IPS DF 4.7 (cell line): ENCODE measurements around the gene AVPR1B.

Experiments
- DNase-seq: peaks from one replicate; pipeline ENCODE4 v3.0.0-alpha.2; 2013; ENCODE audit warnings: low spot score; ENCODE audit errors: extremely low read depth

The AVPR1B gene

DNA sequence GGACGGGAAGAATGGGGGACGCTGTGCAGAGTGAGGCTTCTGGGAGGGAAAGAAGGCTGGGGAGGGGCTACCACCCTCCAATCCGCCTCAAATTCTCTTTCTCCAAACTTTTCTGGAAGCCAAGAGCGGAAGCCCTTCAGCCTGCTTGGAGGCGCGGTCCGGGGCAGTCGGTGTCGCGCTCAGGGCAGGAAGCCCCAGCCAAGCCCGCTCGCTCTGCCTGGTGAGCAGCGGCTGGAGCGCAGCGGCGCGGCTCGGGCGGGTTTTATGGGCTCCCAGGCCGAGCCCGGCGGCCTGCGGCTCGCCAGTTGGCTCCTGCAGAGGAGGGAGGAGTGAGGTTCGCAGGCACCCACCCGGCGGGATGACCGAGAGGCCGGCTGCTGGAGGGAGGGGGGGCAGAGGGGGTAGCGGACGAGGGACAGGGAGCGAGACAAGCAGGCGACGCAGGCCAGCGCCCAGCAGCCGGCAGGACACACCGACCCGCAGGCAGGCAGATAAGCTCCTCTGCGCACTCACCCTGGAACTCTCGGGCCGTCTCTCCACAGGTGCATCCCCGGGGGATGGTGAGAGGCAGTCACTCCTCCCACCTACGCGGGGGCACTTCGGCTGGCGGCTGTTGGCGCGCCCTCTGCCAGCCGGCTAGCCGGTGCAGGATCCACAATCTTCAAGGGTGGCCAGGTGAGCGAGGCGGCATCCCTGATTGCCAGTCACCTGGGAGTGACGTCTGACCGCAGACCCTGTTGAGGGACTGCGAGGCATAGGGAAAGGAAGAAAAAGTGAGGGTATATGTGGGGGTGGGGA is at the start of gene AVPR1B:
Gene AVPR1B (minus strand): TSS at position 238 of the 798 bp plus-strand sequence. CDS start 498 bp downstream, outside the sequence.
- no peak for DNase-seq

DNA sequence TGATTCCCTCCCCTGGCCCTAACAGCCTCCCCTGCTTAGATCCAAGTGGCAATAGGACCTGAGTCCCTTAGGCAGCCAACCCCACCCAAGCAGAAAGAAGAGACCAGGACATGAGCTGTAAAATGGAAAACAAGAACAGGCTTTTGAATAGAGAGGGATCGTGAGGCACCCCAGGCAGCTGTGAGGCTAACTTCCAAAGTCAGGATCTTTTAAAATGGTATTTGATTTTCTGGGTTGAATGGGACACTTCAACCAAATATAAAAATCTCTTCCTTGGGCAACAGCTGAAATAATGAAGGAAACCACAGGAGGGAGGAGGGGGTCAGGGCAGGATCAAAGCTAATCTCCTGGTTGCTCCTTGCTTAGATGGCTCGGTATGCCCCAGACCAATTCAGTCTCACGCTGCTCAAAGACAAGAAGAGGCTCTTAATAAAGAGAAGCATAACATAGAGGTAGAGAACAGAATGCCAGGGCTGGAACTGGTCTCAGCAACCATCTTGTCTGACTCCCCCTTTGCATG is 28.6 kb upstream of the AVPR1B start:
- no peak for DNase-seq

DNA sequence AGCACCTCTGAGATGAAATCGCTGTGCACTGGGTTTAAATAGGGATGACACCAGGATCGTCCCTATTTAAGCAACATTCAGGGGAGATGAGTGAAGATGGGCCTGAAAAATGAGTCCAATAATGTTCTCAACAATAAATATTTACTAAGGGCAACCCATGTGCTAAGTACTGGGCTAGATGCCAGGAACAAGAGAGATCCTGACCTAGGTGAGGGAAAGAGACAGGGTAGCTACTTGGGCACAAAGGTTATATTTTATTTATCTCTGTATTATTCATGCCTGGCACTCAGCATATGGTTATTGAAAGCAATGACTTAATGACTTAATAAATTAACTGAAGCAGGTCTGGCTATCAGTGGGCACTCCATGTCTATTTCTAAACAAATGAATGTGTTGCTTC is 27.4 kb upstream of the AVPR1B start:
- no peak for DNase-seq

- no peak for DNase-seq
Measured at GRCh38 chr1:206143537-206144172, 26.5 kb upstream of the AVPR1B start.

GRCh38 chr1:206142770-206143169 is 25.6 kb upstream of the AVPR1B start:
- no peak for DNase-seq

DNA sequence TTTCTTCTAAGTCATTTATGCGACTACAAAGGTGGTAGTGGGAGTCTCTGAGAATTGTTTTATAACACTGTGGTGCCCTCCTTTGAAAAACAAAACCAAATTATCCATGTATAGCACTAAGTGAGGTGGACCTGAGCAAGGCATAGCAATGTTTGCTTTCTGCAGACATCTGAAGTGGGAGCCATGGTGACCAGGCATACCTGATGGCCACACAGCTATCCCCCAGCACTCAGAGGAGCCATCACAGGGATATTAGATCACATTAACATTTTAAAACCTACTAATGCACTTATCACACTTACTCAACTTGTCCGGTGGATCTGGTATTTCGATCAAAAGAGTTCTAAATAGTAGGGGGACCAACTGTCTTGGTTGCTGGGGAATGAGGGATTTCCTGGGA is 24.8 kb upstream of the AVPR1B start:
- DNase-seq: no peak

- DNase-seq: no peak
Measured at GRCh38 chr1:206136241-206136640, 19.1 kb upstream of the AVPR1B start.

DNA sequence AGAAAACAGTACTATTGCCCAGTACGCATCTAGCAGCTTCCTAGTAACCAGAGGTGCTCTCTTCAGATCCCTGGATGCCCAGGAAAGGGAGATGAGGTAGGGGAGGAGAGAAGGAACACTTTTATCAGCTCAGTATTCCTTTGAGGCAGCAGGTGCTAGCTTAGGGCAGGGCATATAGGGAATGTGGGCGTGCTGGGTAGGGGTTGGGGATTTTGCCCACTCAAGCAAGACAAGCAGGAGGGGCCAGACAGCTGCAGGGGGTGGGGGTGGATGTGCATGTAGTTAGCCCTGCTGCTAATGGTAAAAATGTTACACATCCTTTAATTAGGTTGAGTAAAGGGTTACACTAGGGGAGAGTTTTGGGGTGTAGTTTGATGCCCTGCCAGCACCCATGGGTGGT is 18.1 kb upstream of the AVPR1B start:
- DNase-seq: no peak

DNA sequence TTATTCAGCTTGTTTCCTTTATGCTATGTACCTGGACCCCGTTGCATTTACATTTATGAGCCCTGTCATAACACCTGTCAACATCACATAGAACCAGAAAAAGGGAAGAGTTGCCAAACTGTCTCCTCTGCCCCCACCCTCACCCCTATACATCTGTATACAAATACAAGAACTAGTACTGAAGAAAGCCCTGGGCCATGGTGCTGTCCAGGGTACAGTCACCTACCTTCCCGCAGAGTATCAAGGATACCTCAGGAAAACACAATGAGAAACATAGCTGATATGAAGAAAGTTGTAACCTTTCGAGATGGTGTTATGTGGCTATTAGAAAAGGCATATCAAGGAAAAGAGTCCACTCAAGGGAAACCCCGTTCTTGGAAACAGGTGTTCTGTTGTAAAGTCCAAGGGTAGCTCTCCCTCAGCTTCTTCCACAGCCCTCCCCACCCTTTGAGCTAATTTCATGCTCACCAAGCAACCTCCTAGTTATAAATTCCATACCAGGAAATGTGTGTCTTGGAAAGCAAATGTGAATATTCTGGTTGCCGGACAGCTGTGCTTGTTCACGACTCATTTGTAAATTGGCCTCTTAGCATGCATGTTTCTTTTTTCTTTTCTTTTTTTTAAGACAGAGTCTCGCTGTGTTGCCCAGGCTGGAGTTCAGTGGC is 16.7 kb upstream of the AVPR1B start:
- DNase-seq: no peak

DNA sequence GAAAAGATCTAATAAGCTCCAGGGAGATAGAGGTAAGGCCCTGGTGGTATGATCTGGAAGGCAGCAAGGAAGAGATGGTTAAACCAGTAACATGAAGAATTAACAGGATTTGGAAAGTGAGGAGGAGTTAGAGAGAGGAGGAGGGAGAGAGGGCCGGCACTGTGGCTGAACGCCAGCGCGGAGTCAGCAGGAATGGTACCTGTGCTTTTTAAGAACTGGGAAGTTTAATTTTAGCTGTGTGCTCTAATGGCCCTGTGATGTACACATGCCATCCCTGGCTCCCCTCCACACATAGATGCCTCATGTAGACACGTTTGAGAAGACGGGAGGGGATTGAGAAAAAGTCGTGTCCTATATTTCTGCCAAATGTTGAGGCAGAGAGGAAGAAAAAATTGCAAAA is 13.8 kb upstream of the AVPR1B start:
- no peak for DNase-seq

DNA sequence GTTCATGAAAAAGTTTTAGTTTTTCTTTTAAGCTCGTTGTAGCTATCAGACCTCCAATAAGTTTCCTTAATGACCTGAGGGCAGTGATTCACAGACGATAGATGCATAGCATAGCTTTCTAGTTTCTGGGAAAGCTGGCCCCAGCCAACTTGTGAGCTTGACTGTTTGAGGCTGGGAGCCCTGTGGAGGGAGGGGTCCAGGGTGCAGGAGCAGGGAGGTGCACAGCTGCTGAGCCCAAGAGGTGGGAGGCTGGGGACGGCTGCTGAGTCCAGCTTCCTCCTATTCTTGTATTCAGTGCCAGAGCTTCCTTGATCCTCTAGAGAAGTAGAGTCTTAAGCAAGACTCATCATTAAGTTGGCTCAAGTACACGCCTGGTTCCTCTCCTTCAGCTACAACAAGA is 11.0 kb upstream of the AVPR1B start:
- no peak for DNase-seq

GRCh38 chr1:206127336-206127735 is 10.1 kb upstream of the AVPR1B start:
- DNase-seq: no peak

DNA sequence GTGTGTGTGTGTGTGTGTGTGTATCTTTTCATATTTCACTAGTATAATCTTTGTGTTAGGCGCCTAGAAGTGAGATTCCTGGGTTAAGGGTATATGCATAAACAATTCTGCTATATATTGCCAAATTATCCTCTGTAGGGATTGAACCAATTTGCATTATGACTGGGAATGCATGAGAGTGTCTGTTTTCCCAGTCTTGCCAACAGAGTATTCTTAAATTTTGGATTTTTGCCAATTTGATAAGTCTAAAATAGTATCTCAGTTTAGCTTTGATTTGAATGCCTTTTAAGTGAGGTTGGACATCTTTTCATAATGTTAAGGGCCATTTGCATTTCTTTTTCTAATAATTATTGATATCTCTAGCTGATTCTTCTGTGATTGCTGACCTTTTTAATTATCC is 8.2 kb upstream of the AVPR1B start:
- no peak for DNase-seq

- DNase-seq: no peak
Measured at GRCh38 chr1:206122686-206123085, 5.5 kb upstream of the AVPR1B start.

DNA sequence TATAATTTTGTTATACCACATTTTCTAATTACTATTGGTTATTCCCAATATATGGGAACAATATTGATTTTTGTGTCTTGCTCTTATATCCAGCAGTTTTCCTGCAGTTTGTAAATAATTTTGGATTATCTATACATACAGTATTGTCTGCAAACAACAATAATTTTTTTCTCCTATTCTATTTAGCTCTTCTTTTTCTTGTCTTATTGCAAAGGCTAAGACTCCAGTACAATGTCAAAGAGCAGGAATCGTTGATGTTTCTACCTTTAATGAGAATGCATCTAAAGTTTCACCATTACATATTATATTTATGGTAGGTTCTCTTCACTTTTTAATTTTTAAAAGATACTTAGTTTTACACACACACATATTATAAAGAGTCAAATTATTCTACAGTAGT is 4.1 kb upstream of the AVPR1B start:
- no peak for DNase-seq

- no peak for DNase-seq
Measured at GRCh38 chr1:206120406-206120805, 3.2 kb upstream of the AVPR1B start.

GRCh38 chr1:206116873-206117150 is 376 bp downstream of the AVPR1B start:
- no peak for DNase-seq

- no peak for DNase-seq
Measured at GRCh38 chr1:206116191-206116872, 856 bp downstream of the AVPR1B start.

DNA sequence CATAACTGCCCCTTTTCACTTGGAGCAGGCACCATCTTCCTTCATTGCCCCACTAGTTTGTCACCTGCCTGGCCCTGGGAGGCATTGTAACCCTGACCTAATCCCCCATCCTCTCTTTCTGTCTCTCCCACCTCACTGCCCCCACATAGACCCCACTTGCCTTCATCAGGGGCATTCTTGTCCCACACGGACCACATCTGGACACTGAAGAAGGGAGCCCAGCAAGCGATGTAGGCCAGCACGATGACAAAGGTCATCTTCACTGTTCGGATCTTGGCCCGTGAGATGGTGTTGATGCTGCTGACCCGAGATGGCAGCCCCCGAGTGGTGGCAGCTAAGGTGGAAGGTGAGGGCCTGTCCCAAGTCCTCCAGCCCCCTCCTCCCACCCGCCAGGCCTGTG is 1.4 kb downstream of the AVPR1B start:
- DNase-seq: no peak

DNA sequence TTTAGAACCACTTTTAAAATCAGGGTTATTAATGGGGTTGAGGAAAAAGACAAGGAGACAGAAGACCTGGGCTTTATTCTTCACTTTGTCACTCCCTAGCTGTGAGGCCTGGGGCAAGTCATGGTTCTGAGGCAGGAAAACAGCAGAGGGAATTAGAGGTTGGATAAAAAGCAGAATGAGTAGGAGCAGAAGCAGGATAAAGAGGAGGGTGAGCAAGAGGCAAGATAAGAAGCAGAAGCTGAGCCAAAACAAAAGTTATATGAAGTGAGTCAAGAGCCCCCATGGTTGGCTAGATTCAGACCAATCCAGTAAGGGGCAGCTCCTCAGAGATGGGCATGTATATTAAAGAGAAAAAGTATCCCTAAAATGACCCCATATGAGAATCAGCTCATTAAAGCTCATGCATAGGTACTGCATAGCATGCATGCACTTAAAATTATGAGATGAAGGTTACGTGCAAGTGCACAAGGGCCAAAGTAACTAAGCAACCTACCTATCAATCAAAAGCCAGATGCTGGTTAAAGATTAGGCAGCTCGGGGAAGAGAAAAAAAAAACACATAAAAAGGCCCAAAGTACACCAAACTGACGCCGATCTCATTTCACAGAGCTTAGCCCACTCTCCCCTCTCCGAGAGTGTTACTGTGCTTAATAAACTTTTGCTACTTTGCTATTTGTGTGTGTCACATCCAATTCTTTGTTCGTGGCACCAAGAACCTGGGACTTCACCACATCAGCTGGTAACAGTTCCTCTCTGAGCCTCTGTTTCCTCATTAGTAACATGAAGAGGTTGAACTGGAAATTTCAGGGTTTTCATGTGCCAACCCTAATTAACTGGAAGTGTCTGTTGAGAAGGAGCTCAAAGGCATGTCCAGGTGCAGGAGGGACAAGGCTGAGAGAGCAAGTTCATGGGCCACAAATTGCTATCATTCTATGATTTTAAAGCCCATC is 2.2 kb downstream of the AVPR1B start:
- DNase-seq: no peak
